GM19324 (cell line): Measurements from ENCODE around the gene TKTL2.

Experiments
- ATAC-seq: cut with Tn5 transposase; IDR thresholded peaks from one replicate; pipeline ENCODE4 v1.9.1; 2021; ENCODE audit warnings: mild to moderate bottlenecking, moderate library complexity; ENCODE audit not compliant: unreplicated experiment, low FRiP score

The TKTL2 gene, protein sequence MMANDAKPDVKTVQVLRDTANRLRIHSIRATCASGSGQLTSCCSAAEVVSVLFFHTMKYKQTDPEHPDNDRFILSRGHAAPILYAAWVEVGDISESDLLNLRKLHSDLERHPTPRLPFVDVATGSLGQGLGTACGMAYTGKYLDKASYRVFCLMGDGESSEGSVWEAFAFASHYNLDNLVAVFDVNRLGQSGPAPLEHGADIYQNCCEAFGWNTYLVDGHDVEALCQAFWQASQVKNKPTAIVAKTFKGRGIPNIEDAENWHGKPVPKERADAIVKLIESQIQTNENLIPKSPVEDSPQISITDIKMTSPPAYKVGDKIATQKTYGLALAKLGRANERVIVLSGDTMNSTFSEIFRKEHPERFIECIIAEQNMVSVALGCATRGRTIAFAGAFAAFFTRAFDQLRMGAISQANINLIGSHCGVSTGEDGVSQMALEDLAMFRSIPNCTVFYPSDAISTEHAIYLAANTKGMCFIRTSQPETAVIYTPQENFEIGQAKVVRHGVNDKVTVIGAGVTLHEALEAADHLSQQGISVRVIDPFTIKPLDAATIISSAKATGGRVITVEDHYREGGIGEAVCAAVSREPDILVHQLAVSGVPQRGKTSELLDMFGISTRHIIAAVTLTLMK

DNA sequence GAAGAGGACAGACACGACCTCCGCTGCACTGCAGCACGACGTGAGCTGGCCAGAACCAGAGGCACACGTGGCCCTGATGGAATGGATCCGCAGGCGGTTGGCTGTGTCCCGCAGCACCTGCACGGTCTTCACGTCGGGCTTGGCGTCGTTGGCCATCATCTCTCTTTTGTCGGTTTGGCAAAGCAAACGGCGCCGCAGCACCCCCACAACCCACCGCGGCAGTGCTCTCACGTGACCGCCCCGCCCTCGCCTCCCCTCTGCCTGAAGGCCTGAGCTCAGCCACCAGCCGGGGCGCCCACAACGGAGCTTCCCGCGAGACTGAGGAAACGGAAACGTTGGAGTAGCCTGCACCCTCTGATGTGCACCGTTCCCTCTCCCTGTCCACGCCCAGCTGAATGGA lies at the start of gene TKTL2:
TKTL2 (minus strand) TSS at position 179 of the 400 bp plus-strand sequence; CDS start at position 159, 20 bp downstream.
- no peak for ATAC-seq

DNA sequence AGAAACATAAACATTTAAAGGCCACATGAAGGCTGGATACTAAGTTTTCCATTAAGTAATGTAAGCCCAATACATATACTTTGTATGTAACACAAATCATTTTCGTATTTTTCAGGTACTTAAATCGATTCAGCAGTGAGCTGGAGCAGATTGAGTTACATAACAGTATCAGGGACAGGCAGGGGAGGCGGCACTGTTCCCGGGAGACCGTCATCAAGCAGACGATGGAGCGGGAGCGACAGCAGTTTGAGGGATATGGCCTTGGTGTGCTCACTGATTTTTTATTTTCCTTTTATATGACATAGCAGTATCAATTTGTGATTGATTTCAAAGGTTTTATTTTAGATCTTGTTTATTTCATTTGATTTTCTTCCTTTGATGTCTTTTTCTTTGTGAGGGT lies 41.6 kb upstream of the TKTL2 start:
- no peak for ATAC-seq

DNA sequence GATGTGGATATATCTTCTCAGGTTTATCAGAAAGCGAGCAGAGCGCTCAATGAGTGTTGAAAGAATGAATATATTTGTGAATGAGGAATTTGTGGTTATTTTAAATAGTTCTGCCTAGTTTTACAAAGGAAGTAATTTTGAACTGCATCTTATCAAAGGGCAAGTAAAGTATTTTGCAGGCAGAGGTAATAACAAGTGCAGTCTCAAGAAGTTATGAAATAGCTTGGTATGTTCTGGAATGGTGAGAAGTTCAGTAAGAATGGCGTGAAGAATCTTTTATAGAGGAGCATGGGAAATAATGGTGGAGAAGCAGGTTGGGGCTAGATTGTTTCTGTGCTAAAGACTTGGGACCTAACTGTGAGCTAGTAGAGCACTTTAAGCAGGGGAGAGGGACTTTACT lies 31.8 kb upstream of the TKTL2 start:
- no peak for ATAC-seq

DNA sequence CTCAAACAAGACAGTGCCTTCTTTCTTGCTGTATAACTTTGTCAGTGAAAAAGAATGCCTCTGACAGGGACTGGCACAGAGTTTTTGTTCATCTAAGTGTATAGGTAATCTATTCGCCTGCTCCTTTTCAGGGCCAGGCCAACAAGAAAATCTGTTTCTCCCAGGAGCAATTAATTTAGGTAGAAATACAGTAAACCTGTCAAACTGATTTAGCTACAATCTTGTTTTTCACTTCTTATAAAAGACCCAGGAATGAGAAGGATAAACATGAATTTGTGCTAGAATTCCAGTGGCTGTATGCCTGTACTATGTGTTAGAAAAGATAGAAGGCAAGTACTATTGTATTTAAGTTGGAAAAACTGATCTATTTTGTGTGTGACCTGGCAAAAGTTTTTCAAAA lies 27.0 kb upstream of the TKTL2 start:
- no peak for ATAC-seq

DNA sequence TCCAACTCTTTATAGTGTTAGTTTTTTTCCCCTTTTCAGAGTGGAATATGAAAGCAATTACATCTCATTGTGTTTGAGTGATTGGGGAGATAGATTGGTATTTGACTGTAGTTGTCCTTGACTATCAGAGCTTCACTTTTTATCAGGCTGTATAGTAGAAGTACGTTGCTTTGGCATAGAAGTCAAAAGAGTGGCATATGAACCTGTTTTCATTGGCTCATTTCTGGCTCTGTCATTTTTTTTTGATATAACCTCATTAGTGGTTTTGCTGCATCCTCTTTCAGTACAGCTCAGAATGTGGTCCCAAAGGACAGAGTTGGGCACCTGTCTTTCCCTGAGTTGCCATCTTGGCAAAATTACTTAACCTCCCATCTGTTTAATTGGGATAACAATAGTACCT lies 22.3 kb upstream of the TKTL2 start:
- ATAC-seq: no peak

DNA sequence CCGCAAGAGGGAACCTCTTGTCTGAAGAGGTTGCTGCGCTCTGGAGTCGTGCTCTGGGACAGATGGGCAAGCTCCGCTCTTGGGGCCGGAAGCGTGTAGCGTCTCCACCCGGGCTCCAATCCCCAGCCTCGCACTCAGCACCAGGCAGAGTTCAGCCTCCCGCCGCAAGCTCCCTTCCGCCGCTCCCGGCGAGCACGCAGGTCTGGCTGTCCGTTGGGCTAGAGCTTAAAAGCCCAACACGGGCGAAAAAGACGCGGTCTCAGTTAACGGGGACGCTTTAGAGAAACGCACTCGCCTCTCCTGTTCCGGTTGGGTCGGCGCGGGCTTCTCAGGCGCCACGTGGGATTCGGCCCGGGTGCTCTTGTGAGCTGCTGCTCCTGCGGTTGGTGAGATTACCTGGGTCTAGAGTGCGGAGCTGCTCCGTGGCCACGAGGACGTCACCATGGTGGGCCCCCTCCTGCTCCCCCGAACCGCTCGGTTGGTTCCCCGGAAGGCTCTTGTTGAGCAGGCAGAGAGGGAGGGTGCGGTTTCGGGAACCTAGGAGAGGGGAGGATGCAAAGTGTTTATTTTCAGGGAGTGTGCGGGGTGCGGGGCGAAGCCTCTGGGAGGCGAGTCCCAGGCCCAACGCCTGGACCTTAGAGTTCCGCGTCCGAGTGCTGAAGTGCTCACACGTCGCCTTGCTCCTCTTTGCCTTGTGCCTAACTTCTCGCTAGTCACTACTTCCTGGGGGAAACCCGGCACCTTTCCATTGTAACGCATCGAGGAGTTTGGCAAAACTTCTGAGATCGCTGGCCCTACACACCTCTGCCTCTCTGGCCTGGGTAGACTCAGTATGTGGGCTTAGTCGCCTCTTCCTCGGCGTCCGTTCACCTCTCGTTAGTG lies 21.0 kb upstream of the TKTL2 start, which contains the start of gene TMA16:
TMA16 (plus strand) TSS at position 331 of the 882 bp plus-strand sequence; CDS start at position 443, 112 bp downstream.
- peak; percentile 94 for ATAC-seq

DNA sequence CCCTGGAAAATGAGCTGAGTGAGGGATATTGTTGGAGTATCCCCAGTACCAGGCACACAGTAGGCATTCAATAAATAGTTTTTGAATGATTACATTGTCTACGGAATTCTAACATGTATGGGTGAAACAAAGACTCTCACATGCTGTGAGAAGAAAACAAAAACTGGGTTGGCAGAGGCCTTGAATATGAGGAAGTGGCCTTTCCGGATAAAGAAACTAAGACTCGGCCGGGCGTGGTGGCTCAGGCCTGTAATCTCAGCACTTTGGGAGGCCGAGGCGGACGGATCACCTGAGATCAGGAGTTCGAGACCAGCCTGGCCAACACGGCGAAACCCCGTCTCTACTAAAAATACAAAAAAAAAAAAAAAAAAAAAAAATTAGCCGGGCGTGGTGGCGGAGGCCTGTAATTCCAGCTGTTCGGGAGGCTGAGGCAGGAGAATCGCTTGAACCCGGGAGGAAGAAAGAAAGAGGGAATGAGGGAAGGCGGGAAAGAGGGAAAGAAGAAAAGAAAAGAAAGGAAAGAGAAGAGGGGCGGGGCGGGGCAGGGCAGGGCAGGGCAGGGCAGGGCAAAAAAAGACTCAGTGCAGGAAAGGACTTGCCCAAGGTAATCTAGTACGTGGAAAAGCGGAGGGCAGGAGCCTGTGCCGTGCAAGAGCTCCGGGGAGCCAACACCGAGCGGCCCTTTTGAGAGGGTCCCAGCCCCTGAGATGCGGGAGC lies 20.2 kb upstream of the TKTL2 start:
- ATAC-seq: no peak

DNA sequence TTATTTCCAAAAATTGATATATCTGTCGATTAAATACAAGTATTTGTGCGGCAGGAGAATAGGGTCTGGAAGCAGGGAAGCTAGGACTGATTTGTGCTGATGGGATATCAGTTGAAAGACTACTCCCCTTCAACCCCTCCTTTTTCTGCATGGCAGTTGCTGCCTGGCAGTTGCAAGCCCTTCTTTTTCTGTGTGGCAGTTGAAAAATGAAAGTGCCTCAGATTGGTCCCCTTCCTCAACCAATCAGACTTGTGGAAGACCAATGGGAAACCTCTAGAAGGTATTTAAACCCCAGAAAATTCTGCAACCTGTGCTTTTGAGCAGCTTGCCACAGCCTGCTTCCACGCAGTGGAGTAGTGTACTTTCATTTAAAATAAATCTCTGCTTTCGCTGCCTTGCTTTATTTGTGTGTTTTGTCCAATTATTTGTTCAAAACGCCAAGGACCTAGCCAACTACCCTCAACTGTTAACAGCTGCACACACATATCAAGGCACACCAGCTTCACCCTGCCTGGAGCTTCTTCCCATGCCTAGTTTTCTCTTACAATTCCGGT lies 19.5 kb upstream of the TKTL2 start:
- ATAC-seq: no peak

DNA sequence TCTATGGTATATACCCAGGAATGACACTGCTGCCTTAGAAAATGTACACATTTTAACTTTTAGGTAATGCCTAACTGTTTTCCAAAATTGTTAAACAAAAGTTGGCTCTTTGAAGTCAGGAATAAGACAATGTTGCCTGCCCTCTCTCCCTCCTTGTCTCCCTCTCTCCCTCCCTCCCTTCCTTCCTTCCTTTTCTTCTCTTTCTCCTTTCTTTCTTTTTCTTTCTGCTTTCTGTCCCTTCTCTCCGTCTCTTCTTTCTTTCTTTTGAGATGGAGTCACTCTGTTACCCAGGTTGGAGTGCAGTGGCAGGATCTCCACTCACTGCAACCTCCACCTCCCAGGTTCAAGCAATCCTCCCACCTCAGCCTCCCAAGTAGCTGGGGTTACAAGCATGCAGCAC lies 16.4 kb upstream of the TKTL2 start:
- no peak for ATAC-seq

DNA sequence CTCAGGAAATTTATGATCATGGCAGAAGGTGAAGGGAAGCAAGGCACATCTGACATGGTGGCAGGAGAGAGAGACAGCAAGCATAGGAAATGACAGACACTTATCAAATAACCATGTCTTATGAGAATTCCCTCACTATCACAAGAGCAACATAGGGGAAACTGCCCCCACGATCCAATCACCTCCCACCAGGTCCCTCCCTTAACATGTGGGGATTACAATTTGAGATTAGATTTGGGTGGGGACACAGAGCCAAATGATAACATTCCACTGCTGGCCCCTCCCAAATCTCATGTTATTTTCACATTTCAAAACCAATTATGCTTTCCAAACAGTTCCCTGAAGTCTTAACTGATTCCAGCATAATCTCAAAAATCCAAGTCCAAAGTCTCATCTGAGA lies 12.8 kb upstream of the TKTL2 start:
- no peak for ATAC-seq

DNA sequence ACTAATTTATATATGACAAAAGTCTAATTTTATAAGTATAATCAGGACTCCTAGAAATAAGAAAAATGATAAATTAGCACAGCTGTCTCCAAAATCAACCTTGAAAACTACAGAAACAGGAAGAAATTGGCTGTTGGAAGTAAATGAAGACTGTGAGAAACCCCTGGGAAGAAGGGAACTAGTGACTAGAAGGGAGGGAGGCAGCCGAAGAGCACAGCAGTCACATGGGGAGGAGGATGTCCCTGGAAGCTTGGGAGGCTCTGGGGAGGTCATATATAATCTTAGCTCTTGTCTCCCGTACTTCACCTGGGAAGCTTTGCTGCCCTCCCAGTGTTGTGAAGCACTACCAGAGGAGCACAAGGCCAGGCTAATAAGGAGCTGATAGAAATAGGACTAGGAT lies 12.0 kb upstream of the TKTL2 start:
- no peak for ATAC-seq

DNA sequence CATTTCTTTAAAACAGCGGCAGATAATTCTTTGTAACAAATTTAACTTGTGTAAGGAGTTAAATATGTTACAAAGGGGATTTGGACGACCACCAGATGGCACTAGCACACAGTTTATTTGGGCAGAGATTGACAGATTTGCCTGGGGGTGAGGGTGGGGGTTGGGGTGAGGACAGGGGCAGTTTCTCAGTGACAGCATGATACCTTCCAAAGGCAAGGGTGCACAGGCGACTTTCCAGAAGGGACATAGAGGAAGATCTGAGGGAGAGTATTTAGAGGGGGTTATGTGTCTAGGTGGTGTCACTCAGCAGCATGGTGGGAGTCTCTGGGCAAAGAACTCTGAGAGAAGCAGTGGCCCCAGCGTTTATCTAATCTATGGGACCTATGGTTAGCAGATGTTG lies 11.4 kb upstream of the TKTL2 start:
- peak; percentile 46 for ATAC-seq

DNA sequence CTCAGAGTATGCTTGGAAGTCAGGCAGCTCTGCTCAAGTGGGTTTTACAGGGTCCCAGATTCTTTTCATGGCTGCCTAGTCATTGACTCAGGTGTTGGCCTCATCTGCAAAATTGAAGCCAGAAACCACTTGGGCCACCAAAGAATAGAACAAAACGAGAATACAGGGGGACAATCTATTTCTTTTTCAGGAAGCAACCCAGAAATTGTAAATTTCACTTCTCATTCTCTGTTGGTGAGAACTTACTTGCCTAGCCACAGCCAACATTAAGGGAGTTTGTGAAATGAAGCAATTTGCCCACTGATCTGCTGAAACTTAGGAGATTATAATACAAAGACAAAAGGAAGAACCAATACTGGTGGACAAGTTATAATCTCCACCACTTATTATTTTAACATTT lies 8.6 kb upstream of the TKTL2 start:
- no peak for ATAC-seq

DNA sequence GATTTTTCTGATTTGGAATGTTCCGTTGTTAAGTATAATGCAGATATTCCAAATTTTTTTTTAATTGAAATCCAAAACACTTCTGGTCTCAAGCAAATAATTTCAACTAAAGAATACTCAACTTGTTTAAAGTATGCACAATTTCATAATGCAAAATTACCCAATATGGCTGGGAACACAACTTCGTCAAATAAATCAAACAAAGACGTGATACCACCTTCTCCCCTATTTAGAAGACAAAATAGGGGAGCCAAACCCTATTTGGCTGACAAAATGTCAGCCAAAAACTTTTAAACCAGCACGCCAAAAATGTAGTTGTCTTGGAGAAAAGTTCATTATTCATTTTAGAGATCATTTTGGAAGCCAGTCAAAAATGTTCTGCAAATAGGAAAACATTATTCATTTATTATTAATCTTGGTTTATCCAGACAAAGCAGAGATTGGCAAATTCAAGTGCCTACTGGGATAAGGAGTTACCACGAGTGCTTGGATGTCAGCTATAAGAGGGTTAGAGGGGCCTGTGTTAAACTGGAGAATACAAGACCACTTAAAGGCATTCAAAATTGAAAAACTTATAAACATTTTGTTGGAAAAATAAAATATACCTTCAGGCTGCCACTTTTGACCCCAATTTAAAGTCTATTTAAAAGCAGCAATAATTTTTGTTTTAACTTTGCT lies 3.3 kb upstream of the TKTL2 start:
- ATAC-seq: no peak

DNA sequence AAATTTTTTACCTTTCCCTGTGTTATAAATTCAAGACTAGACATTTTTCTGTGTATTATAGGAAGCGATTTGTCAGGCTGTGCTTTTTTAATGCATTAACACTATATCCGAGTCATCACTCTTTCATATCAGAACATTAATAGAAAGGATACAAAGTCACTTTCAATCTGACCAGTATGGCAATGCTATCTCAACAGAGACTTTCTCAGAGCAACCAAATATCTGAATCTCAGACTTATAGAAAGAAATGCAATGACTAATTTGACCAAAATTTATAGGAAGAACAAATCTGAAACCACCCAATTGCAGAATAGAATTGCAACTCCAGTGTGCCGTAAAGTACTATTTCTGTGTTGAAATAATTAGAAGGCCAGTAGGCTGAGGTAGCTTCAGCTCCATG lies 473 bp upstream of the TKTL2 start:
- ATAC-seq: no peak

DNA sequence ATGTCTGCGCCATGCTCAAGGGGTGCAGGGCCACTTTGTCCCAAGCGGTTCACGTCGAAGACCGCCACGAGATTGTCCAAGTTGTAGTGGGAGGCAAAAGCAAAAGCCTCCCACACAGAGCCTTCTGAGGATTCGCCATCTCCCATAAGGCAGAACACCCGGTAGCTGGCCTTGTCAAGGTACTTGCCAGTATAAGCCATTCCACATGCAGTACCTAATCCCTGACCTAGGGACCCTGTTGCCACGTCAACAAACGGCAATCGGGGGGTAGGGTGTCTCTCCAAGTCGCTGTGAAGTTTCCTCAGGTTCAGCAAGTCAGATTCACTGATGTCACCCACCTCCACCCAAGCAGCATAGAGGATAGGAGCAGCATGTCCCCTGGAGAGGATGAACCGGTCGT lies 424 bp downstream of the TKTL2 start:
- no peak for ATAC-seq

DNA sequence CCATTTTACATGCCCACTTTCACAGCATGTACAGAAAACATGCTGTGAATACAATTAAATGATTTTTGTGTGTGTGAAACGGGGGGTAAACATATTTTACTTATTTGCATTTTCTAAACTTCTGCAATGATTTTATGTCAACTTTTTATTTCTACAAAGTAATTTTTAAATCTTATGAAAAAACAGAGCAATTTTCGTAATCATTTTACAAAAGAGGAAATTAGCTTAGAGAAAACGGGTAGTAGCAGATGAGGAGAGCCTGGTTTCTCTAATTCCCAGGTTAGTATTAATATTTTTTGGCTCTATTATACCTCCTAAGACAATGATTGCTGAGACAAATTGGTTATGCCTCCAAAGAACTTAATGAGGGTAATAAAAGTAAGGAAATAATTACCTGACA lies 3.2 kb downstream of the TKTL2 start:
- ATAC-seq: no peak

DNA sequence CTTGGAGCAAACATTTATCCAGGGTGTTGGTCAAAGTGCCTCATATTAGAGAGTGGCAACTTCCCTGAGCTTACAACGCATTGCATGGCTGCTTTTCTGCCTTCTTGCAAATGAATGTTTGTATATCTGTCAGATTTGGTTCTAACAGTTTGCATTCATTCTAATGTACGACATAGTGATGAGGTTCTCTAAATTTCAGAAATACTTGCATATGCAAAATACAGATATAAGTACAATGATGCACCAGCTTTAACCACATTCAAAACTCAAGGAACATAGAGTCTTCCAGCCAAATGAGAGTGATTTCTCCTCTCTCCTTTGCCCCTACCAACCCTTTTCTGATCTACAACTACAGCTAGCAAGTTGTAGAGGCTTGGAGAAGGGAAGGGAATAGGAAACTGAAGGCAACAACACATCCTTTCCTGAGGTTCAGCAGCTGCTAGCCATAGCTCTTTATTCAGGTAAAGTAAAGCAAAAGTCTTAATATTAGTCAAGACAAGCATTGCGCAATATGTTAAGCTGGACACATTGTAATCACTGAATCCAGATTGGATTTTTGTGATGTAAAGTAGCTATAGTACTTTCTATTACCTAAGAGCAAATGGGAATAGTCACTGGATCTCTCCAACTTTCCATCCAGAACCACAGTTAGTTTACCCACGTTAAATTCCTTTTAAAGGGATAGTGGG lies 6.3 kb downstream of the TKTL2 start:
- ATAC-seq: no peak

DNA sequence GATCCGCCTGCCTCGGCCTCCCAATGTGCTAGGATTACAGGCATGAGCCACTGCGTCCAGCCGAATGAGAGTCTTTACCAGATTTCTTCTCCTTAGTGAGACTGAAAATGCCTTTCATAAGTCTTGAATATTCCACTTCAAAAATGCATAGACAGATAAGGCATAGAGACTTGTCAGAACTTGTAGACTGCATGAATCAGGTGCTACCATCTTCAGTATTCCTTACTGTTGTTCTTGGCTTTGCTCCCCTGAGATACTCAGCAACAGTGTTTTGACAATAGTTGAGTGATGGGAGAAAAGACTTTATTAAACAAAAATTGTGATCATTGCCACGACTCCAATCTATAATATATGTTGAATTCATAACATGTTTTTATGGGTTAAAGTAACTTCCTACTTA lies 11.0 kb downstream of the TKTL2 start:
- ATAC-seq: no peak
